Testis (tissue), 3 donors: ENCODE results near the gene SLC41A3. TPM values are rescaled to one million over a fixed set of nuclear protein-coding genes. Genes with fewer than 3 reads are reported as not detected.

Experiments
- polyA plus RNA-seq: library from polyadenylated mRNA; stranded (reverse); fragments of 350-450 nt; fragmentation: Illumina TruSeq; extraction: RNeasy Lipid Tissue Mini Kit (QIAGEN cat#74804); gene quantifications from one replicate; pipeline ENCODE4 v1.2.3, GENCODE V29; 2014; ENCODE audit warnings: low read depth, low replicate concordance; ENCODE audit not compliant: insufficient read depth
- small RNA-seq, 2 donors: library from RNA; depleted of rRNA; stranded (forward); fragments of <200 nt; gene quantifications; one replicate each; pipeline ENCODE3, GENCODE V24; 2016
- total RNA-seq, 2 donors: library from RNA; depleted of rRNA; stranded (reverse); fragments of >200 nt; gene quantifications; one replicate each; pipeline ENCODE4 v1.2.3, GENCODE V29; 2016

The SLC41A3 gene
- total and polyA plus RNA-seq, 3 donors from 2014 or later, result 160 to 220 (median 161) TPM

Small RNA genes lying within 50 kb of the gene (small RNA-seq; reads per million reads assigned to genes)
- 0.18 to 1.1 reads per million in 2 donors for gene AC092903.1

Other genes starting within 250 kb of the SLC41A3 start
- gene ROPN1B, start 114.9 kb downstream of the SLC41A3 start, total RNA-seq, result 100 to 1,000 TPM; 123 to 239 TPM
- gene ROPN1B, start 114.9 kb downstream of the SLC41A3 start, polyA plus RNA-seq, result 534 TPM
- gene ALDH1L1, start 96.5 kb upstream of the SLC41A3 start, total RNA-seq, result 10 to 100 TPM; 67.5 to 73.8 TPM
- 19.6 TPM for gene ALDH1L1, start 96.5 kb upstream of the SLC41A3 start, polyA plus RNA-seq